ENCODE data around the gene PDE7B. TPM values are rescaled to one million over a fixed set of nuclear protein-coding genes. Genes with fewer than 3 reads are reported as not detected.

The PDE7B gene
- total RNA-seq, 1 experiment from 2014 or later = 0.03 TPM

GRCh38 chr6:136161950-136162349, 310.4 kb downstream of the PDE7B start:
- H3K4me3 ChIP-seq (ENCODE audit: low read depth in 2 of 2, low read length in 2 of 2) = no peak overlapping the region
- ATAC-seq (no peak), DNase-seq (ENCODE audit: low read depth, low spot score) (no peak)
- intact Hi-C loops (cut with micrococcal nuclease; ENCODE audit: unreplicated experiment) (no loop called here), in situ Hi-C loops (cut with HindIII; ENCODE audit: low pct_unique_long_range_greater_than_20kb, low sequenced_read_pairs) (no loop called here)
- no peaks in the 10 kb centered on the region for H3K27me3 ChIP-seq (ENCODE audit: control insufficient read depth, insufficient read depth, low read length)
- TF ChIP-seq, protein P1, sequence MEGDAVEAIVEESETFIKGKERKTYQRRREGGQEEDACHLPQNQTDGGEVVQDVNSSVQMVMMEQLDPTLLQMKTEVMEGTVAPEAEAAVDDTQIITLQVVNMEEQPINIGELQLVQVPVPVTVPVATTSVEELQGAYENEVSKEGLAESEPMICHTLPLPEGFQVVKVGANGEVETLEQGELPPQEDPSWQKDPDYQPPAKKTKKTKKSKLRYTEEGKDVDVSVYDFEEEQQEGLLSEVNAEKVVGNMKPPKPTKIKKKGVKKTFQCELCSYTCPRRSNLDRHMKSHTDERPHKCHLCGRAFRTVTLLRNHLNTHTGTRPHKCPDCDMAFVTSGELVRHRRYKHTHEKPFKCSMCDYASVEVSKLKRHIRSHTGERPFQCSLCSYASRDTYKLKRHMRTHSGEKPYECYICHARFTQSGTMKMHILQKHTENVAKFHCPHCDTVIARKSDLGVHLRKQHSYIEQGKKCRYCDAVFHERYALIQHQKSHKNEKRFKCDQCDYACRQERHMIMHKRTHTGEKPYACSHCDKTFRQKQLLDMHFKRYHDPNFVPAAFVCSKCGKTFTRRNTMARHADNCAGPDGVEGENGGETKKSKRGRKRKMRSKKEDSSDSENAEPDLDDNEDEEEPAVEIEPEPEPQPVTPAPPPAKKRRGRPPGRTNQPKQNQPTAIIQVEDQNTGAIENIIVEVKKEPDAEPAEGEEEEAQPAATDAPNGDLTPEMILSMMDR (IDR thresholded peaks at IDR 0.05) = no peak
- TF ChIP-seq REST (IDR thresholded peaks at IDR 0.05; ENCODE audit: insufficient read depth in 1 of 2, low read depth in 2 of 2, low read length in 1 of 2) = no peak
- CTCF ChIA-PET = no interaction called here
- POLR2A ChIA-PET = no interaction called here
- BruUV-seq (replicated peaks) = no TSS peak
- no peaks in the 10 kb centered on the region for H3K4me1 ChIP-seq (ENCODE audit: control insufficient read depth, insufficient read depth, low read length)
- H3K27ac ChIP-seq (ENCODE audit: low read length) = no peak overlapping the region
- no peaks in the 10 kb centered on the region for H3K9me3 ChIP-seq (ENCODE audit: control insufficient read depth, insufficient read depth, low read depth, low read length)
- H3K36me3 ChIP-seq (ENCODE audit: control insufficient read depth, insufficient read depth, low read length) = no peaks in the 10 kb centered on the region

- ChIA-PET POLR2A (no interaction called here), CTCF (no interaction called here)
- ATAC-seq (no peak), DNase-seq (ENCODE audit: low read depth, low spot score) (no peak)
- in situ Hi-C loops (cut with HindIII; ENCODE audit: low pct_unique_long_range_greater_than_20kb, low sequenced_read_pairs) (no loop called here), intact Hi-C loops (cut with micrococcal nuclease; ENCODE audit: unreplicated experiment) (no loop called here)
- Histone ChIP-seq H3K36me3 (ENCODE audit: control insufficient read depth, insufficient read depth, low read length) (no peaks in the 10 kb centered on the region), H3K27ac (ENCODE audit: low read length) (no peak overlapping the region), H3K4me3 (ENCODE audit: low read depth in 2 of 2, low read length in 2 of 2) (no peak overlapping the region), H3K9me3 (ENCODE audit: control insufficient read depth, insufficient read depth, low read depth, low read length) (no peaks in the 10 kb centered on the region), H3K27me3 (ENCODE audit: control insufficient read depth, insufficient read depth, low read length) (no peaks in the 10 kb centered on the region), H3K4me1 (ENCODE audit: control insufficient read depth, insufficient read depth, low read length) (no peaks in the 10 kb centered on the region)
- TF ChIP-seq POLR2AphosphoS5 (IDR thresholded peaks at IDR 0.05; ENCODE audit: low read depth, low read length) (no peak), REST (IDR thresholded peaks at IDR 0.05; ENCODE audit: insufficient read depth in 1 of 2, low read depth in 2 of 2, low read length in 1 of 2) (no peak), TCF7L2 (IDR thresholded peaks at IDR 0.05; ENCODE audit: low read depth, low read length) (no peak), SIN3A (IDR thresholded peaks at IDR 0.05; ENCODE audit: borderline replicate concordance, insufficient read depth, low read depth, low read length) (no peak)
- TF ChIP-seq, protein P1 (IDR thresholded peaks at IDR 0.05) = no peak
- no TSS peak for BruUV-seq (replicated peaks)
Observed at GRCh38 chr6:136163260-136163659, 311.8 kb downstream of the PDE7B start.

Data from Panc1 (cell line).